ENCODE results near the gene PRRC1. TPM values are rescaled to one million over a fixed set of nuclear protein-coding genes. Genes with fewer than 3 reads are reported as not detected.

Gene PRRC1
- total RNA-seq, 1 experiment from 2014 or later, result 53.2 TPM

- ChIA-PET RAD21 (ENCODE audit: low non-redundant PET in 1 of 2, low total read pairs in 2 of 2, uncharacterized antibody in 2 of 2, unreplicated experiment in 2 of 2) (no interaction called here), CTCF (no interaction called here), POLR2A (no interaction called here)
- TF ChIP-seq EZH2phosphoT487 (IDR thresholded peaks at IDR 0.05; ENCODE audit: borderline replicate concordance) (no peak), EZH2 (IDR thresholded peaks at IDR 0.05) (no peak), FOSL1 (IDR thresholded peaks at IDR 0.05; ENCODE audit: low read depth) (no peak), REST (IDR thresholded peaks at IDR 0.05; ENCODE audit: low read depth) (no peak), CBX3 (IDR thresholded peaks at IDR 0.05; ENCODE audit: low read depth) (no peak), ZFX (IDR thresholded peaks at IDR 0.05) (no peak), POLR2AphosphoS5 (IDR thresholded peaks at IDR 0.05; ENCODE audit: low read depth, low read length) (no peak), JUND (IDR thresholded peaks at IDR 0.05) (no peak), ZNF274 (IDR thresholded peaks at IDR 0.05; ENCODE audit: low read depth, low read length) (no peak), TCF7L2 (IDR thresholded peaks at IDR 0.05; ENCODE audit: borderline replicate concordance, extremely low read depth, insufficient read depth, insufficient read length) (no peak), YY1 (IDR thresholded peaks at IDR 0.05; ENCODE audit: extremely low read depth, insufficient replicate concordance, low read depth, low read length) (no peak), RAD21 (IDR thresholded peaks at IDR 0.05; ENCODE audit: low read depth) (no peak), SIN3A (IDR thresholded peaks at IDR 0.05; ENCODE audit: low read depth) (no peak), MAX (IDR thresholded peaks at IDR 0.05) (no peak)
- no peaks in the 10 kb centered on the region for H3K9me3 ChIP-seq (ENCODE audit: control insufficient read depth in 1 of 2, insufficient read depth in 1 of 2, low read depth in 1 of 2, low read length in 2 of 2)
- ATAC-seq, result no peak
- BruUV-seq (replicated peaks), result no TSS peak
- H2AFZ ChIP-seq (ENCODE audit: low read depth, low read length, poor library complexity, severe bottlenecking), result no peak overlapping the region
- H3K9ac ChIP-seq (ENCODE audit: low read length), result no peak overlapping the region
- no peak overlapping the region for H3K27ac ChIP-seq (ENCODE audit: low read depth, low read length)
- H3K4me1 ChIP-seq (ENCODE audit: control insufficient read depth in 1 of 2, insufficient read depth in 2 of 2, low read length in 2 of 2), result no peaks in the 10 kb centered on the region
- no peaks in the 10 kb centered on the region for H3K9me2 ChIP-seq (ENCODE audit: insufficient read depth)
- DNase-seq (ENCODE audit: low read depth, low spot score), result no peak
- H4K20me1 ChIP-seq (ENCODE audit: insufficient read depth), result no peaks in the 10 kb centered on the region
- H3K4me3 ChIP-seq (replicated peaks in 1 of 2; ENCODE audit: low read depth in 1 of 2, low read length in 2 of 2), result no peak overlapping the region
- no peaks in the 10 kb centered on the region for H3K27me3 ChIP-seq (ENCODE audit: insufficient read depth, low read length)
- intact Hi-C loops (cut with micrococcal nuclease), result no loop called here
- H3K79me2 ChIP-seq (ENCODE audit: insufficient read depth, low read length), result no peaks in the 10 kb centered on the region
- H3K36me3 ChIP-seq (ENCODE audit: control insufficient read depth in 1 of 2, insufficient read depth in 2 of 2, low read length in 2 of 2), result no peaks in the 10 kb centered on the region
- H3K4me2 ChIP-seq (ENCODE audit: low read length), result no peak overlapping the region
Observed at GRCh38 chr5:127586811-127587210, 69.4 kb downstream of the PRRC1 start.

All from HCT116 (cell line).